ENCODE results near the gene SMIM9. TPM values are rescaled to one million over a fixed set of nuclear protein-coding genes. Genes with fewer than 3 reads are reported as not detected.

SMIM9 gene
- total and polyA plus RNA-seq, 9 donors = not detected

DNA sequence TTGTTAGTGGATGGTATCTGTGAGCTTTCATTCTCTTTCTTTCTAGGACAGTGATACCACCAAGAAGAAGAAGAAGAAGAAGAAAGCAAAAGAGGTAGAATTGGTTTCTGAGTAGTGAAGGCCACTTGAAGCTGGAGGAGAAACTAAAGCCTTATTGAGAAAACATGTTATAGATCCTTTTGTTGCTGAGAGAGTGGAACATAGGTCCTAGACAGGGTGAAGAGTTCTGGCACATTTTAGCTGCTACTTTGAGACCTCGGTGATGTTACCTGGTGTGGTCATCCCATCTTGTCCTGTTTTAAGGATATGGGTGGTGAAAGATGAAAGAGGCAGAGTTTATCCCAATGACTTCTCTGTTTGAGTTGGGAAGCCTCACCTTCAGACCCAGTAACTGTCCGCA, 57.7 kb downstream of the SMIM9 start:
- intact Hi-C loops (cut with DNase I) = no loop called here
- DNase-seq = no peak
- TF ChIP-seq POLR2A (IDR thresholded peaks at IDR 0.05) (no peak), EP300 (IDR thresholded peaks at IDR 0.05) (no peak), CTCF (IDR thresholded peaks at IDR 0.05) (no peak)
- Histone ChIP-seq H3K9me3 (no peaks in the 10 kb centered on the region), H3K27me3 (no peaks in the 10 kb centered on the region), H3K4me1 (ENCODE audit: insufficient read depth) (no peaks in the 10 kb centered on the region), H3K36me3 (no peaks in the 10 kb centered on the region), H3K4me3 (no peak overlapping the region), H3K27ac (no peak overlapping the region)
- 68 to 88% (median 70%) methylated on average over 2 of the region's 2 CpGs for WGBS, 3 donors

- TF ChIP-seq EP300 (IDR thresholded peaks at IDR 0.05) (no peak), CTCF (IDR thresholded peaks at IDR 0.05) (no peak), POLR2A (IDR thresholded peaks at IDR 0.05) (no peak)
- no peak overlapping the region for H3K27ac ChIP-seq
- H3K4me1 ChIP-seq (ENCODE audit: insufficient read depth) = no peaks in the 10 kb centered on the region
- no peak overlapping the region for H3K4me3 ChIP-seq
- WGBS, 3 donors = 69 to 71% (median 69%) methylated on average over 14 to 15 of the region's 15 CpGs
- no peaks in the 10 kb centered on the region for H3K36me3 ChIP-seq
- no peak for DNase-seq
- no peaks in the 10 kb centered on the region for H3K9me3 ChIP-seq
- intact Hi-C loops (cut with DNase I) = no loop called here
- H3K27me3 ChIP-seq = no peaks in the 10 kb centered on the region
Measured at GRCh38 chrX:154775419-154776349, 58.8 kb downstream of the SMIM9 start.

GRCh38 chrX:154774622-154775021, 59.8 kb downstream of the SMIM9 start:
- Histone ChIP-seq H3K27me3 (no peaks in the 10 kb centered on the region), H3K27ac (no peak overlapping the region), H3K4me1 (ENCODE audit: insufficient read depth) (no peaks in the 10 kb centered on the region), H3K36me3 (no peaks in the 10 kb centered on the region), H3K4me3 (no peak overlapping the region), H3K9me3 (no peaks in the 10 kb centered on the region)
- DNase-seq = no peak
- TF ChIP-seq POLR2A (IDR thresholded peaks at IDR 0.05) (no peak), EP300 (IDR thresholded peaks at IDR 0.05) (no peak), CTCF (IDR thresholded peaks at IDR 0.05) (no peak)
- 68 to 75% (median 75%) methylated on average over 5 of the region's 5 CpGs for WGBS, 3 donors
- intact Hi-C loops (cut with DNase I) = no loop called here

Other genes with a start within 250 kb of the SMIM9 start
- gene CTAG1A, start 249.5 kb downstream of the SMIM9 start, total RNA-seq = under 1 TPM in 1 of 7 donors, not detected in 6; 0.35 TPM
- gene CTAG1A, start 249.5 kb downstream of the SMIM9 start, polyA plus RNA-seq = under 1 TPM in 1 of 2 donors, not detected in 1; 0.12 TPM
- not detected for gene CTAG1B, start 215.4 kb downstream of the SMIM9 start, total RNA-seq
- gene CTAG1B, start 215.4 kb downstream of the SMIM9 start, polyA plus RNA-seq = under 1 TPM in 1 of 2 donors, not detected in 1; 0.15 TPM
- gene CTAG2, start 181.1 kb downstream of the SMIM9 start, total RNA-seq = 1 to 10 TPM in 1 of 7 donors, not detected in 6; 4.2 TPM
- gene CTAG2, start 181.1 kb downstream of the SMIM9 start, polyA plus RNA-seq = 1 to 10 TPM; 1.0 to 6.8 TPM
- 1 to 10 TPM in 5 of 7 donors, under 1 TPM in 2; 0.68 to 2.7 (median 1.1) TPM for gene GAB3, start 83.6 kb downstream of the SMIM9 start, total RNA-seq
- gene GAB3, start 83.6 kb downstream of the SMIM9 start, polyA plus RNA-seq = 1 to 10 TPM in 1 of 2 donors, under 1 TPM in 1; 0.96 to 4.0 TPM
- 10 to 100 TPM; 17.0 to 51.8 (median 34.4) TPM for gene DKC1, start 71.8 kb downstream of the SMIM9 start, total RNA-seq
- 10 to 100 TPM; 25.9 to 60.6 TPM for gene DKC1, start 71.8 kb downstream of the SMIM9 start, polyA plus RNA-seq
- 10 to 100 TPM in 6 of 7 donors, 1 to 10 TPM in 1; 9.2 to 25.9 (median 16.2) TPM for gene MPP1, start 29.2 kb downstream of the SMIM9 start, total RNA-seq
- 10 to 100 TPM; 12.5 to 46.9 TPM for gene MPP1, start 29.2 kb downstream of the SMIM9 start, polyA plus RNA-seq
- 10 to 100 TPM in 4 of 7 donors, 1 to 10 TPM in 3; 2.4 to 24.2 (median 14.9) TPM for gene F8A1, start 51.7 kb upstream of the SMIM9 start, total RNA-seq
- gene F8A1, start 51.7 kb upstream of the SMIM9 start, polyA plus RNA-seq = 10 to 100 TPM; 10.7 to 33.0 TPM
- 10 to 100 TPM; 15.5 to 77.5 (median 23.9) TPM for gene F8, start 188.1 kb upstream of the SMIM9 start, total RNA-seq
- 10 to 100 TPM; 15.3 to 18.9 TPM for gene F8, start 188.1 kb upstream of the SMIM9 start, polyA plus RNA-seq
- gene FUNDC2, start 192.2 kb upstream of the SMIM9 start, total RNA-seq = 100 to 1,000 TPM; 133 to 179 (median 144) TPM
- 100 to 1,000 TPM; 149 to 257 TPM for gene FUNDC2, start 192.2 kb upstream of the SMIM9 start, polyA plus RNA-seq
- 10 to 100 TPM in 3 of 7 donors, 1 to 10 TPM in 4; 7.1 to 34.1 (median 9.3) TPM for gene CMC4, start 236.5 kb upstream of the SMIM9 start, total RNA-seq
- 10 to 100 TPM in 1 of 2 donors, 1 to 10 TPM in 1; 5.2 to 17.0 TPM for gene CMC4, start 236.5 kb upstream of the SMIM9 start, polyA plus RNA-seq
- gene MTCP1, start 236.5 kb upstream of the SMIM9 start, total RNA-seq = 10 to 100 TPM in 4 of 7 donors, 1 to 10 TPM in 2, under 1 TPM in 1; 0.36 to 29.0 (median 27.3) TPM
- 10 to 100 TPM; 14.0 to 29.0 TPM for gene MTCP1, start 236.5 kb upstream of the SMIM9 start, polyA plus RNA-seq
- 10 to 100 TPM in 5 of 7 donors, 1 to 10 TPM in 2; 4.3 to 15.1 (median 13.3) TPM for gene BRCC3, start 236.8 kb upstream of the SMIM9 start, total RNA-seq
- gene BRCC3, start 236.8 kb upstream of the SMIM9 start, polyA plus RNA-seq = 10 to 100 TPM in 1 of 2 donors, 1 to 10 TPM in 1; 5.9 to 13.9 TPM

All from ovary (tissue), 9 donors.